M059J (cell line): ENCODE measurements around the gene GET4. TPM values are rescaled to one million over a fixed set of nuclear protein-coding genes. Genes with fewer than 3 reads are reported as not detected.
"Not testable (repeated sequence)": the region's sequence is repeated elsewhere in the genome, so short reads cannot be mapped to it uniquely, and the experiment has no call there.

ENCODE experiments used
- DNase-seq: peaks from one replicate; pipeline ENCODE4 v3.0.0-alpha.2; 2012; ENCODE audit warnings: low read depth
- total RNA-seq: library from RNA; depleted of rRNA; stranded (reverse); fragments of >200 nt; shearing (Covaris generic); gene quantifications from 2 replicates; pipeline ENCODE4 v1.2.3, GENCODE V29; 2014

GET4 gene
- total RNA-seq, 1 experiment from 2014 or later = 26.9 TPM

GRCh38 chr7:927031-927671 lies 50.8 kb downstream of the GET4 start:
- DNase-seq = no peak

GRCh38 chr7:929311-929711 lies 53.0 kb downstream of the GET4 start:
- DNase-seq = no peak

- no peak for DNase-seq
These were observed 54.8 kb downstream of the GET4 start for GRCh38 chr7:930975-931758.

DNA sequence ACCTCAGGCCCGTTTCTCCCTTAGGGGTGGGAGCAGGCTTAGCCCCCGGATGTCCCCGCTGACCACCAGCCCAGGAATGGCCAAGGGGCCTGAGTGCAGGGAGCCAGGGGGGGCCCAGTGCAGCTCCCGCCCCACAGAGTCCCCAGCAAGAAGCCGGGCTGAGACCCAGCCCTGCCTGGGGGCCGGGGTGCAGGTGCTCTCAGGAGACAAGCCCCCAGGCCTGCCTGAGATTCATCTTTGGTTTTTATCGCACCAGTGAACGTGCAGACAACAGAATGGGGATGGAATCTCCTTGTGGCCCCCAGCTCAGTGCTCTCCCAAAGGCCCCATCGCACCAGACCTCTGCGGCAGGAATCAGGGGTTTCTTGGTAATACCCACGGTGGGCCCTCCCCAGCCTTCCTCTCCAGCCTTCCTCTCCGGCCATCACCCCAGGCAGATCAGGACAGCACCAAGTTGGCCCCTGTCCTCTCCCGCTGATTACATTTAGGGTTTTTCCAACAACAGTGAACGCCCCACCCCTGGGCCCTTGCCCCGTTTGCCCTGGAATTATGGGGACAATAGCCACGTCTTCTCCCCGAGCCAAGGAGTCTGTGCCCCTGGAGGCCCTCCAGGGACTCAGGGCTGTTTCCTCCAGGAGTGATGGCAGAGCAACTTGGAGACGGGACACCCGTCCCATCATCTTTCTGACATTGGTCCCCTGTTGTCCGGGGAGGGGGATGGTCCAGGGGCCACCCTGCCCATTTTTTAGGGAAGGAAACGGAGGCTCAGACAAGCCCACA lies 55.7 kb downstream of the GET4 start:
- no peak for DNase-seq

DNA sequence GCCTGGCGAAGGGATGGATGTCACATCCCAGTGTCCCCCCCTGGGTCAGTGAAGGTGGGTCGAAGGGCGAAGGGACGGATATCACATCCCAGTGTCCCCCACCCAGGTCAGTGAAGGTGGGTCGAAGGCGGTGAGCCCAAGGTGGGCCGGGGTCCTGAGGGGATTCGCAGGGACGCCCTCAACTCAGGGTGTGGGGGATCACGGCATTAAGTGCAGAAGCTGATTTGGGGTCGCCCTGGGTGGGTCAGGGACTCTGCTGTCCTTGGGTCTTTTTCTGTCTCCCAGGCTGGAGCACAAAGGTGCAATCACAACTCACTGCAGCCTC lies 56.3 kb downstream of the GET4 start:
- no peak for DNase-seq

GRCh38 chr7:934469-935163 lies 58.3 kb downstream of the GET4 start:
- DNase-seq = no peak

GRCh38 chr7:935164-935873 lies 59.0 kb downstream of the GET4 start:
- DNase-seq = no peak

DNA sequence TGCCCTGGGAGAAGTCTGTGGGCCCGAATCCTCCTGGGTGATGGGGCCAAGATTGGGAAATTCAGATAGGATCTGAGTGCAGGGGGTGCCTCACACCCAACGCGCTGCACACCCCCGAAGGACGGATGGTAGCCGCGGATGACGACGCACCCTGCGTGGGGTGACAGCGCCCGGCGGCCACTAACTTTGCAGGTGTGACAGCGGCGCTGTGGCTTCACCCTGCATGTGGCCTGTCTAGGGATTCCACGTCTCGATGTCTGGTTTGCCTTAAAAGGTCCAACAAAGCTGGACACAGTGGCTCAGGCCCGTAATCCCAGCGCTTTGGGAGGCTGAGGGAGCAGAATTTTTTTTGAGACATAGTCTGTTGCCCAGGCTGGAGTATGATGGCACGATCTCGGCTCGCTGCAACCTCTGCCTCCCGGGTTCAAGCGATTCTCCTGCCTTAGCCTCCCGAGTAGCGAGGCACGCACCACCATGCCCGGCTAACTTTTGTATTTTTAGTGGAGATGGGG lies 59.6 kb downstream of the GET4 start:
- no peak for DNase-seq

DNA sequence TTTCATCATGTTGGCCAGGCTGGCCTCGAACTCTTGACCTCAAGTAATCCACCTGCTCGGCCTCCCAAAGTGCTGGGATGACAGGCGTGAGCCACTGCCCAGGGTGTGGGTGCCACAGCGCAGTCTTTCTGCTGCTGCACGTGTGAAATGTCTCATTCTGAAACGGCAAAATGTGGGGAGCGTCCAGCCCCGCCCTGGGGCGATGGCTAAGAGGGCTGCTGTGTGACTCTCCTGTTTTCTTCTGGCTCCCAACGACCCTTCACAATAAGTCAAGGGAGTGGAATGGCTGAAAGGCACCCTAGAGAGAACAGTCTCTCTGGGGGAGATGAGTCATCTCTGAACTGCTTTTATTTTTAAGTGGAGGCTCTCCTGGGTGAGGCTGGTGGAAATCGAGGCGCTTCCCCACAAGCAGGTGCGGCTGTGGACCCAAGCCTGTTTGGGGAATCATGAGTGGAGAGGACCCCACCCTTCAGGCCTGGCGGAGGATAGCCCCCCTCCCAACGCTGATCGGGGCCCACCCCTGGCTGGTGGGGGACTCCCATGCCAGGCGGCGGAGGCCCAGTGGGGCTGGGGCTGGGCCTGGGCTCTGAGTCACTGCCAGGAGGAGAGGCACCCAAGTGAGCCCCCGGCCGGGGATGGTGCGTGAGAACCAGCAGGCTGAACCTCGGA lies 60.2 kb downstream of the GET4 start:
- DNase-seq = peak; percentile 70

- no peak for DNase-seq
These were observed 61.6 kb downstream of the GET4 start for GRCh38 chr7:937856-938484.

- no peak for DNase-seq
These were observed 62.3 kb downstream of the GET4 start for GRCh38 chr7:938546-939185.

GRCh38 chr7:939843-940242 lies 63.5 kb downstream of the GET4 start:
- no peak for DNase-seq

DNA sequence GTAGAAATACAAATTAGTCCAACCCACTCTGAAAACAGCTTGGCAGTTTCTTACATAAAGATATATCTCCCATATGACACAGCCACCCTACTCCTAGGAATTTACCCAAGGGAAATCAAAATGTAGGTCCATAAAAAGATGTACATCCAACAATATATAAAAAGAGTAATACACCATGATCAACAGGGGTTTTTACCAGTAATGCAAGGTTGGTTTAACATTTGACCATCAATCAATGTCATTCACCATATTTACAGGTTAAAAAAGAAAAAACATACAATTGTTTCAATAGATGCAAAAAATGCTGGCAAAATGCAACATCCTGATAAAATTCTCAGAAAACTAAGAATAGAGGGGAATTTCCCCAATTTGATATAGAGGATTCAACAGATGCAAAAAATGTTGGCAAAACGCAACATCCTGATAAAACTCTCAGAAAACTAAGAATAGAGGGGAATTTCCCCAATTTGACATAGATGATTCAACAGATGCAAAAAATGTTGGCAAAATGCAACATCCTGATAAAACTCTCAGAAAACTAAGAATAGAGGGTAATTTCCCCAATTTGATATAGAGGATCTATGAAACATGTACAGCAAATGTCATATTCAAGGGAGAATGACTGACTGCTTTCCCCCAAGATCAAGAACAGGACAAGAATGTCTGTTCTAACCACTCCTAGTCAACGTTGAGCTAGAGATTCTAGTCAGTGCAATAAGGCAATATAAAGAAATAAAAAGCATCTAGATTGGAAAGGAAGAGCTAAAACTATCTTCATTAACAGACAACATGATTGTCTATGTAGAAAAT lies 64.5 kb downstream of the GET4 start:
- no peak for DNase-seq

- DNase-seq = not testable (repeated sequence)
These were observed 67.4 kb downstream of the GET4 start for GRCh38 chr7:943793-944192.

GRCh38 chr7:944744-945143 lies 68.4 kb downstream of the GET4 start:
- DNase-seq = no peak

DNA sequence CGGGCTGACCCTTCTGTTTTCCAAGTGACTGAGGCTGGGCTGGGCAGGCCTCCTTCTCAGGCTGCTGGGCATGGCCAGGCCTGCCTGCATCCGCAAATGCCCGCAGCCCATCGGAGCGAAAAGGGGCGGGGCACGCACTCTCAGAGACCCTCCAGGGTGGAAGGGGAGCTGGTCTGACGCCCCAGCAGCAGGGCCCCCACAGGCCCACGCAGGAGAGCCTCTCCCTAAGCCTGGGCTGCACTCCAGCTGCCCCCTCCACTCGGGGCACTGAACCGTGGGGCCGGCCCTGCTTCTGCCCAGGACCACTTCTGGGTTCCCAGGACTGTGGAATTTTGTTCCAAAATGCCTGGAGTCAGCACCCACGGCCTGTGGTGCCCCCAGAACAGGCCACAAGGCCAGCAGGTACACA lies 68.8 kb downstream of the GET4 start:
- DNase-seq = no peak

GRCh38 chr7:945556-946255 lies 69.4 kb downstream of the GET4 start:
- no peak for DNase-seq
